GM19238 (cell line): ENCODE results near the gene SPATS2L.
A peak's percentile ranks its signal among the peaks of the same experiment; 100 is the strongest.

Source experiments
- DNase-seq: peaks from one replicate; pipeline ENCODE4 v3.0.0; 2011; ENCODE audit warnings: low spot score; ENCODE audit not compliant: insufficient read length

The SPATS2L gene

GRCh38 chr2:200296118-200296517 is 10.4 kb upstream of the SPATS2L start:
- DNase-seq: no peak

DNA sequence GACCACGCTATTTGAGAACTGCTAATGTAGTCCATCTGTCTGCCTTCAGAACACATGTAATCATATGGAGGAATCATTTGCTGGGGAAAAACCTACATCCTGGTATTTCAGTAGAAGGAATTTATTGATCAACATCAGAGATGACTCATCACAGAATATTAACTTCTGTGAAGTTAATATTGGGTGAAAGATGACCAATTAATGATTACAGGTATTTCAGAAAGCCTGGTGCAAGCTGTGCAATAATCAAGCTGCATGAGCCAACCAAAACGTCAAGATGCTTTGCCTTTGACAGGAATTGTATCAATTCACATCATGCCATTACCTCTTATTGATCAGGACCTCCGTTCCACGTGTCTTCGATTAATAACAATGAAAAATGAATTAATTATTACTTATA is 9.4 kb upstream of the SPATS2L start:
- DNase-seq: no peak

DNA sequence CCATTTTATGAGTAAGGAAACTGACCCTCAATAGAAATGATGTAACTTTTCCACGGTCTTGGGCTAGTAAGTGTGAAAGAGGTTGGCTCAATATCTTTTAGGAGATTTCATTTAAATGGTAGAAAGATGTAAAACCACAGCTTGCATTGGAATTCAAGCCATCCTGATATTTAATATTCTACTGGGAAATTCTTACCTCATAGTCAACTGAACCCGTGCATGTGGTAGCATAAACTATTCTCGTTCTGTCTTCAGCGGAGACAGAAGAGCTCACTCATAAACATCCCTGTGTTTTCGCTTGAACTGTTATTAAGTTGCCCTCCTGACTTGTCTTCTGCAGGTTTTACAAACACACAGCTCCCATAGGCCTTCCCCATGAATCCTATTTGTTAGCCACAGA is 8.5 kb upstream of the SPATS2L start:
- no peak for DNase-seq

DNA sequence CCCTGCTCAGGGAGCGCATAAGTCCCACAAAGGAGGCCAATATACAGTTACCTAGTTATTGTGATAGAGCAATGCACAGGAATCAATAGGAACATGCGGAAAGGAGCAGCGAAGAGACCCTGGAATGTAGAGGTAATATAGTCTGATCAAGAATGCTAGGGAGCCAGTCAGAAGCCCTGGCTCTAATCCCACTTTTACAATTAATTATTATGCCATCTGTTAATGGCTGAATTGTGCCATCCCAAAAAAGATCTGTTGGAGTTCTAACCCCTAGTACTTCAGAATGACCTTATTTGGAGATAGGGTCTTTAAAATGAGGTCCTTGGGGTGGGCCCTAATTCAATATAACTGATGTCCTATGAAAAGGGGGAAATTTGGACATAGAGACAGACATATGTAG is 7.7 kb upstream of the SPATS2L start:
- no peak for DNase-seq

- no peak for DNase-seq
Observed at GRCh38 chr2:200300065-200300464, 6.4 kb upstream of the SPATS2L start.

DNA sequence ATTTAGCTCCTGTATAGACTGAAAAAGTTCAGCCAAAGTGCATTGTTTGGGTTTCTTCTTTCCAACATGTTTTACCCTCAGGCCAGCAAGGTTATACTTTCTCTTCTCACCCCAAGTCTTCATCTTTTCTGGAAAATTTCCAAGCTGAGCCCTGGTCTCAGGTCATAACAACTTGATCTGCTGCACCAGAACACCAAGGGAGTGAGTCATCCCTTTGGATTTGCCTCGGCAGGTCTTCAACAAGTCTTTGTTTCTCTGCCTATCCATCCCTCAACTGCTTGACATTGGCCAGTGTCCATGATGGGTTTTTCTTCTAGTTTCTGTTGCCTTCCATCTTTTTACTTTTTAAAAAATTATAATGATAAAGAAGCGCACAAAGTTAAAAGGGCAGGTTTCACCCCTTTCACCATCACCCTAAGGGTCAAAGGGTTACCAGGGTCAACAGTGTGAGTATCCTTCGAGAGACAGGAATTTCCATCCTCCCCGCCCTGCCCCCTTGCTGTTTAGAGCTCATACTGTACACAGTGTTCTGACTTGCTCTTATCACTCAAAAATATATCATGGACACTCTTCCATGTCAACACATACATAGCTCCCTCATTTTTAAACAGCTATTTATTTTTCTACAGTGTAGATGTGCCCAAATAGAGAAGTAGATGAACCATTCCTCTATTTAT is 5.7 kb upstream of the SPATS2L start:
- DNase-seq: no peak

- no peak for DNase-seq
Observed at GRCh38 chr2:200301953-200302858, 4.3 kb upstream of the SPATS2L start.

GRCh38 chr2:200302940-200303727 is 3.4 kb upstream of the SPATS2L start:
- DNase-seq: no peak

DNA sequence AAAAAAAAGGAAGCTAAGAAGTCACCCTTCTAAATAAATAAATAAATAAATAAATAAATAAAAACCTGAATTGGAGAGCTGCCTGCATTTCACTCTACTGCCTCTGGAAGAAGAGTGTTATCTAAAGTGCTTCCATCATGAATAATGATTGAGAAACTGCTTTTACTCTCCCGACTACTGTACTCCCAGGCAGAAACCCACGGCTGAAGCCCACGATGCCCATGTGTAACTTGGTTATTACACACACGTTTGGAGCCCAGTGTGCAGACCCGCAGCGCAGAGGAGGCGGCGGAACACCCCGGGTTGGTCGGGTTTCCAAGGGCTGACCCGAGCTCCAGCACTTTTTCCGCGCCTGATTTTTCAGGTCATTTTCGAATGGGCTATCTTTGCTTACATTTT is 697 bp upstream of the SPATS2L start:
- DNase-seq: peak; percentile 4

DNA sequence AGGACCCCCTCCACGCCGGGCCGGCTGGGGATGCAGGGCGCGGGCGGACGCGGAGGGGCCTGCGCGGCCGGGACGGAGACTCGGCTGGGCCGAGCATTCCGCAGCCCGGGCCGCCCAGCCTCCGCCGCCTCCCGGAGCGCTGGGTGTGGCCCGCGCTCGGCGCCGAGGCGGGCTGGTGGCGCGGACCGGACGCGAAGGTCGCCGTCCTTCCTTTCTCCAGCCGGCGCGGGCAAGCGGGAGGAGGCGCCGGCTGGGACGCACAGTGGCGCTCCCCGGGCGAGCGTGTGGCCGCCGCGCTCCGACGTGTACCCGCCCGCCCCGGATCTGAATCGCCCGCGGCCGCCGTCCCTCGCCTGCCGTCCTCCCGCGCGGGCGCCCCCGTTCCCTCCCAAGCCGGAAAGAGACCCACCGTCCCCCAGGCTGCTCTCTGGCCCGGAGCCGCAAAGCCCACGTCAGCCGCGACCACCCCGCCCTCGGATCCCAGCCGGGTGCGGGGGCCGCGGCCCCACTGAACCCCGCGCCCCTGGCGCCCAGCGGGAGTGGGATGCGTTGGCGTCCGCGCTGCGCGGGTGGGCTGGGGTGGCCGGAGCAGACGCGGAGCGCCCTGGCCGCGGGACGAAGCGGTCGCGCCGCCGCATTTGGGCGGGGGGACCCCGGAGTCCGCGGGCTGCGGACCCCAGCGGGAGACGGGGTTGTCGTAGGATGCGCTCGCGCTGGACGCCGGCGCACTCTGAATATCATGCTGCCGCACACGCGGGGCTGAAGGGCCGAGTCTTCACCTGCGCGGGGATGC is 634 bp downstream of the SPATS2L start:
- peak; percentile 20 for DNase-seq

DNA sequence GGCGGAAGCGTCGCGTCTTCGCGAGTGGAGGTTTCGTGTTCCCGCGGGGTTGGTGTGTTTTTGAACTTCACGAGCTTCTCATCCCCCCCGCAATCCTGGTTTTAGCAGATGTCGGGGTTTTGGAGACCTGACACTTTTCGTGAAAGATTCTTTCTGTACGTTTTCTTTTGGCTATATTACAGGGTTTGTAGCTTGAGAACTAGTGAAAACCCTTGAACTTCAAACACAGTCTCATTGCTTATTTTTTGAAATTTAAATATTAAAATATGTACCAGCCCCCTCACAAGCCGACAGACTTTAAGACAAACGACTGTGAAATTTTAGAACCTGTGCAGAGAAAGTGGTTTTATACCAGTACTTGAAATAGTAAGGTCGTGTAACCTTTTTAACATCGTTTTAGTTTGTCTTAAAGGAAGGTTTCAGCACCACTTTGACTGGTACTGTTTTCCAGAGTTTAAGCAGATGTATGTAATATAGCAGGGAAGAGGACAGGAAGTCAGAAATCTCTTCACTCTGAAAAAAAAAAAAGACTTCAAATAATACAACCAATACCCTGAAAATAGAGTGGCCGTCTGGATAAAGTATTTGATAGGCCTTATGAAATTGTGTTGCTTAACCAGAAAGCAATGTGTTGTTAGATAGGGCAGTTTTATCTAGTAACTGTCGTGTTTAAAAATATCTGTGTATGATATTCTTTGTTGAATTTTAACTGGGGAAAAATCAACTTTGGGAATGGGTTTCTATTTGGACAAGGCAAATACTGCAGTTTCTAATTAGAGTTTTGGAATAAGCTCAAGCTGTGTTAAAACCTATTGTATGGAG is 1.4 kb downstream of the SPATS2L start:
- no peak for DNase-seq

DNA sequence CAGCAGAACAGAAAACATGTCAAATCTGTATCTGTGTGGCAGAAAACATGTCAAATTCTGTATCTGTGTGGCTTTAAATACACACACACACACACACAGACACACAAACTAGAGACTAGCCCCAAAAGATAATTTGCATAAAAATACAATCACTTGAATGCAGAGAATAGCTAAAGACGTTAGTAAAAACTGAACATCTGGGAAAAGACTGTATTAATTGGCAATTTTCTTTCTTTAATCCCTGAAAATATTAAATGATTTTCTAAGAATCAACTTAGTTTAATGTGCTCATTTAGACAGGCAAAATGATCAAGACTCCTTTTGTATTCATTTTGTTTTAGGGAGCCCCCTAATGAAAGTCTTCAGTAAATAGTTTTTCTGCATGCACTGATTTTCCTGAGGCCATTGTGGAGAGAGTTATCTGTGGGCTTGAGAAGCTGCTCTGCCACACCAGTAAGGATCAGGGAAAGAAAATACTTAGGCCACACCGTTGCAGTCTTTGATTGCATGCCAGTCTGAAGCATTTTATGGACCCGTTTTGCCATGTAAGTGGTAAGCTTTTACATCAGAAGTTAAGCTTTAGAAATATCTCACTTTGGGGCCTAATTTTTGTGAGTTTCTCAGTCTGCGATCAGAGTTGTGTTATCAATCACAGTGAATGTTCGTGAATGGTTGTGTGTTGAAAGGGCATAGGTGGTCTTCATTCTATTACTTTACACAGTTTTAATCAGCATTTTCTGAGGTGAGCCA is 2.2 kb downstream of the SPATS2L start:
- no peak for DNase-seq

DNA sequence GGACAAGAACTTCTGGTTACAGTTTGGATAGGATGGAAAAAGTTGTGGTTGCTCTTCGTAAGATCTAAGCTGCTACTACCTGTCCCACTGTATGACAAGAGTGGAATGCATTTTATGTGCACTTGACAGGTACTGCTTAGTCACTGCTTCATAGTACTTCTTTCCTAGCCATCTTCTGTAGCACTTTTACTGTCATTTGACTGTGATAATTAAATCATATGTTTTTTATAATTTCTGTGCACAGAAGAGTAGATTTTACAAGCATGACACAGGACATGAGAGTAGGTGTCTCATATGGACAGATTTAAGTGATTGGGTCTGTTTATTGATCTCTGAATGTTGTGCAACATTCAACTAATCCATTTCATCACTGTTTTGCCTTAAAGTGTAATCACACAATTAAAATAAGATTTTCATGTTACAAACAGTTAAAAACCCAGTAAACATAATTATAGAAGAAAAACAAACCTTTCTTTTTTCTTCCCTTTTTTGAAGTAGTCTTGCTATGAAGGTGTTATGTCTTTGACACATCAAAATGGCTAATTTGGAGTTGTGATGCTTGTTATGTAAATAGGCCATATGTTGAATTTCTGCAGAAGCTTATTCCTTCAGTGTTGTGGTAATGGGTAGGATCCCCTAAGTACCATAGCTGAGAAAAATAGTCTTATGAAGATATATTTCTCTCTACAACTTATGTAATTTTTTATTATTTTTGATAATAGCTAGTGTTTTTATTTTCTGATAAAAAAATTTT is 3.0 kb downstream of the SPATS2L start:
- no peak for DNase-seq

DNA sequence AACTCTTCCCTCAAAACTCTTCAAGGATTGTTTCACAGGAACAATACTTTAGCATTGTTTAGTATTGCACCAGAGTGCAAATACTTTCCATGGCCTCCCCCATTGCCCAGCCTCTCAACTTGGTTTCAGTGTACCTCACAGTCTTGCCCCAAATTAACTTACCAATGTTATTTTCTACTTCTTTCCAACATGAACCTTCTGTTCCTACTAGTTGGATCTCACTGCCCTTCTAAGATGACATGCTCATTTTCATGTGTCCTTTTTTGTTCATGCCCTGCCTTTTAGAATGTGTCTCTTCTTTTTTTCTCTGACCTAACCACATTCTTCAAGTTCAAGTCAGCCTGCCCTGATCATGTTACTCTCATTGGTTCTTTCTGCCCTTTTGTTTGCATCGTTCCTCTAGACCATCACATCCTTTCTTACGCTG is 4.1 kb downstream of the SPATS2L start:
- DNase-seq: no peak

- no peak for DNase-seq
Observed at GRCh38 chr2:200311139-200311538, 4.6 kb downstream of the SPATS2L start.

DNA sequence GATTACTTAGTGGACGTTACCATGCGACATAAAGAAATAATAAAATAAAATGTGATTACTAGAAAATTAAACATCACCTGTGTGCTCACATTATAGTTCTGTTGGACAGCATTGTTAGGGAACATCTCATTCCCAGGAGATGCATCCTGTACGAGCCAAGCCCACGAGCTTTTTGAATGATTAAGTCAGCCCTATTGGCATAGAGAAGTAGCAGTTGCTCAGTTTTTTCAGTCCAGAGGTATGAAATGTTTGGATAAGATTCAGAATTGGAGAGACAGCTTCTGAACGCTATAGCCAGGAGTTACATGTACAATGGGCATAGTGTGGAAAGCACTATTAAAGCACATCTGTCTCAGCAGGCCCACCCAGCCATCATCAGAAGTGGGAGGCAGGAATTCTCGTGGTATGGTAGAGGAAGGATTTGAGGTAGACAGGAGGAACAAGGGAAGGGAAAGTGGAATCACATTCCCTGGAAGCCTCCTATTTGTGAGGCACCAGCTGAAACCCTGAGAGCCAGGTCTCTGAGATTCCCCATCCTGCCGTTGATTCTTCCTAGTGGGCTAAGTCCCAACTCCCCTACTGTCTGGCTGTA is 8.6 kb downstream of the SPATS2L start:
- no peak for DNase-seq

- DNase-seq: no peak
Observed at GRCh38 chr2:200317975-200318374, 11.5 kb downstream of the SPATS2L start.

- DNase-seq: no peak
Observed at GRCh38 chr2:200318940-200319435, 12.5 kb downstream of the SPATS2L start.
